Measurements from ENCODE around the gene EFR3B.

The EFR3B gene

DNA sequence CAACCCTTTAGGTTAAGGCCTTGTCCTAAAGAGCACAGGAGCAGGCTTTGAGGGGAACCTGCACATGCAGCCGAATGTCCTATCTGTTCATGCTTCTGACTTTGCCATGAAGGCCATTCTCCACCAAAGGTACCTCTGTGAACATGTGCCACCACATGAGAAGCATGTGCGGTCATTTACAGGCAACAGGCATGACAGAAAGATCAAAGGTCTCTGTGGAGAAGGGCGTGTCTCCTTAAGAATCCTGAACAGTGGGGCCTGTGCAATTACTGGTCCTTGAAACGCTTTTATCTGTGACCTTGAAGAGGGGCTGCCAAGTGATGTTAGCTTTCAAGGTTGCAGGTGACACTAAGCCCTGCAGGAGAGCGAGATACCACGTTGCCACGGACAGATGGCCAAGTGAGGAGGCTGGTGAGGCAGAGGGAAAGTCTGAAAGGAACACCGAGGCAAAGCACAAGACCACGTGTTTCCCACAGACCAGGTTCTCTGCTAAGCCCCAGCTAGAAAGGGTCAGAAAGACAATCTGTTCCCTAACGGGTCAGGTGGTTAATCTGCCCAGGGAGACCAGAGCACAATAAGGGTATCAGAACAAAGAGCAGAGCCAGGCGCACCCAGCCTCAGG, 146.0 kb downstream of the EFR3B start:
- no peak for DNase-seq (ENCODE audit: low spot score)

DNA sequence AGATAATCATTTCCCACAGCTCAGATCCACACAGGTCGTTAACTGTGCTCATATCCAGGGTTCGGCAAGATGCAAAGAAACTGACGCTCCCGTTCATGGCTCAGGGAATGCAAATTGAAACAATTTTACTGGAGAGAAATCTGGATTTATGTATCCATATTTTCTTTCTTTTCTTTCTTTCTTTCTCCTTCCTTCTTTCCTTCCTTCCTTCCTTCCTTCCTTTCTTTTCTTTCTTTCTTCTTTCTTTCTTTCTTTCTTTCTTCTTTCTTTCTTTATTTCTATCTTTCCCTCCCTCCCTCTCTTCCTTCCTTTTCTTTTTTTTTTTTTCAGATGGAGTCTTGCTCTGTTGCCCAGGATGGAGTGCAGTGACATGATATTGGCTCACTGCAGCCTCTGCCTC, 146.5 kb downstream of the EFR3B start:
- no peak for DNase-seq (ENCODE audit: low spot score)

DNA sequence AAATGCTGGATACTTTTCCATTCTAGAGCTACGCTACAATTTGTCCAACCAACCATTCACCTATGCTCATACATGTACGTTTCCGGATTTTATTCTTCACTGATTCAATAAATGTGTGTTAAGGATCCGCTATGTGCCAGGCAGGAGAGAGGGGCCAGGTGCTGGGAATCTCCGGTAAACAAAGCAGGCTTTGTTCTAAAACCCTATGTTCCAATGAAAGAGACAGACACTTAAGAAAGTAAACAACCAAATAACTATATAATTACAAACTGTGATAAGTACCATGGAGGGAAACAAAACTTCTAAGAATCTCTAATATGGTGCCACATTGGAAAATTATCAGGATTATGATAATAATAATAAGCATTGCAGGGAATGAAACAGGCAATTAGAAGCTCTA, 148.7 kb downstream of the EFR3B start:
- no peak for DNase-seq (ENCODE audit: low spot score)

DNA sequence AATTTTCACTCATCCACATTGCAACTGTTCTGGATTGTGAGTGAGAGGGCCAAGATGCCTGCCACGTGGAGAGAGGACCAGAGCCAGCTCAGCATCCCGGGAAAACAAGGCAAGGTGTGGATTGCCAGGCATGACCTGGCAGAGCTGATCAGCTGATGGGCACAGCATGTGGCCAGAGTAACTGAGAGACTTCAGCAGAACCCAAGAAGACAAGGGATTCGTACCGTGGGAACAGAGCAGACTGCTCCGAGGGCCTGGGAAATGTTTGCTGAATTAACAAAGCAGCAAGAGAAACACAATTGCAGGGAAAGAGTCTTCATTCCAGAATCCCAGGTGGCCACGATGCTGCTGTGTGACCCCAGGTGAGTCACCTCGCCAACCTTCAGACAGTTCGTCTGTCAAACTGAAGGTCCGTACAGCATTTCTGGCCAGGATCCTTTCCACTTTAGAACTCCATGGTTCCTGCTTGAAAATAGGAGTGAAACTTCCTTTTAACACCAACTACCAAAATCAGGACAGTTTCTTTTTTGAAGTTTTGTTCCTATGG, 152.8 kb downstream of the EFR3B start:
- DNase-seq (ENCODE audit: low spot score): no peak

DNA sequence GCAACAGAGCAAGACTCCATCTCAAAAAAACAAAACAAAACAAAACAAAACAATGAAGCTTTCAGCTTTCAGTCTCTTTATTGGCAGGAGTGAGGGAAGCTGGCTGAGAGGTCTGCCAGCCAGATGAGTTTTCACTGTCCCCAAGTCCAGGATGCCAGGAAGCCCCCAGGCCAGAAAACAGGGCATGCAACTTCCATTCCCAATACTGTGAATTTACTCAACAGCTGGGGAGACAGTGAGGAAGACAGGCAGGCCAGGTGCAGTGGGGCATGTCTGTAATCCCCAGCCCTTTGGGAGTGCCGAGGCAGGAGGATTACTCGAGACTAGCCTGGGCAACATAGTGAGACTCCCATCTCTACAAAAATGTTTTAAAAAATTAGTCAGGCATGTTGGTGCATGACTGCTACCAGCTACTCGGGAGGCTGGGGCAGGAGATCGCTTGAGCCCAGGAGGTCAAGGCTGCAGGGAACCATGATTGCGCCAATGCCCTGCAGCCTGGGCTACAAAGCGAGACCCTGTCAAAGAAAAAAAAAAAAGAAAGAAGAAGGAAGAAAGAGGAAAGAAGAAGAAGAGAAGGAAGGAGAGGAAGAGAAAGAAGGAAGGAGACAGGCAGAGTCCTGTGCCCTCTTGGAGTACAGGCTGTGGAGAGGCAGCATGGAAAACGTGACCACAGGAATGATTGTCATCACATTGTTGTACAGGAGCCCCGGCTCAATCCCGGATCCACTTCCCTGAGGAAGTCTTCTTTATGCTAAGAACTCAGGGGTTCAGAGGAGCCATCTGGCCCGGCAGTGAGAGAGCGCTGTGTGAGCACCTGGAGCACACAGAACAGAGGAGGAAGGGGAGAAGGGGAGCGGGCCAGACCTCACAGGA, 155.7 kb downstream of the EFR3B start:
- DNase-seq (ENCODE audit: low spot score): no peak

DNA sequence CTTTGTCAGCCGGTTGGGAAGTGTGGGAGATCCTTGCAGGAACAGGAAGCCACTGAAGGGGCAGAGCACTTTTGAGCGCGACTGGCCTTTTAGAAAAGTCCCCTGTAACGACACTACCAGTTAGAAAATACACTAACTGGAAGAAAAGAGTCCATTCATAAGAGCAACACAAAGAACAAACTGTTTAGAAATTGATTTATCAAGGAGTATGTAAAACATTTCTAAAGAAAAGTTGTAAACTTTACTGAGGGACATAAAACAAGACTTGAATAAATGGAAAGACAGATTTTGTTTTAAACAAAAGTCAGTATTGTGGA, 156.3 kb downstream of the EFR3B start:
- DNase-seq (ENCODE audit: low spot score): no peak

DNA sequence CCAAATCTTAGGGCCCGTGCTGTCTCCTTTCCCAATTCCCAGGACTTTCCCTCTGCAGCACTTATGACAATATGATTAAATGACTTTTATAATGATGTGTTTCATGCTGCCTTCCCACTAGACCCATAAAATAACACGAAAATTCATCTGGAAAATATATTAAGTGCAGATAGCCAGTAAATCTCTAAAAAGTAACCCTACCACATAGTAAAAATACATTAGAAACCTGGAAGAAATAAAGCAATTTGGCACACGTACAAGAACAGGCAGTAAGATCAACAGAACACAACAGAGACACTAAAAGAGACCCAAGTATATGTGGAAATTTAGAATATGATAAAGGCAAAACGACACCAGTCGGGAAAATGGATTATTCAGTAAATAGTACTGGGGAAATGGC, 156.7 kb downstream of the EFR3B start:
- no peak for DNase-seq (ENCODE audit: low spot score)

DNA sequence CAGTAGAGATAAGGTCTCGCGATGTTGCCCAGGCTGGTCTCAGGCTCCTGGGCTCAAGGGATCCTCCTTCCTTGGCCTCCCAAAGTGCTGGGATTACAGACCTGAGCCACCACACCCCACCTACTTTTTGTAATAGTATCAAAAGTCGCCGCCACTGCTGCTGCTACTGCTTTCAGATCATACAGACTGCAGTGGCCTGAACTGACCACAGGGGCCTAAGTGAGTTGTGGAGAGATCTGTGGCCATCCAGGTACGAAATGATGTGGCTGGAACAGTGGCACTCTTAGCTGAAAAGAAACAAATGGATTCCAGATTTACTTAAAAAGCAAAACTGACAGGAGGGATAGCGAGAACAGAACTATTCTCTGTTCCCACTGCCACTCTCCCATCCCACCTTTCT, 159.4 kb downstream of the EFR3B start:
- DNase-seq (ENCODE audit: low spot score): no peak

DNA sequence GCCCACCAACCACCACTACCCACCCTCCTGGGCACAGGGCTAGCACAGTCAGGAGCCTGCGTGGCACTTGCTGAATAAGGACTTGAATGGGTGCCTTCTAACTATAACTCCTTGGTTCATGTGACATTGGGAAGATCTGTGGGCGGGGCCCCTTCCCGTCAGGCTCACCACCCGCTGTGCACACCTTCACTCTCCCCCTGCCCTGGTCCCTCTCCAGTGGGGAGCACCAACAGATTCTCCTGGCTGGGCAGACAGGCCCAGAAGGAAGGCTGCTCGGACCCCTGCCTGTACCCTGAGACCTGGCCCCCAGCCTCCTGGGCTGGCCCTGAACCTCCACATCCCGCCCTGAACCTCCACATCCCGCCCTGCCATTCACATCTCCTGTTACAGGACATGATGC, 159.9 kb downstream of the EFR3B start:
- no peak for DNase-seq (ENCODE audit: low spot score)

DNA sequence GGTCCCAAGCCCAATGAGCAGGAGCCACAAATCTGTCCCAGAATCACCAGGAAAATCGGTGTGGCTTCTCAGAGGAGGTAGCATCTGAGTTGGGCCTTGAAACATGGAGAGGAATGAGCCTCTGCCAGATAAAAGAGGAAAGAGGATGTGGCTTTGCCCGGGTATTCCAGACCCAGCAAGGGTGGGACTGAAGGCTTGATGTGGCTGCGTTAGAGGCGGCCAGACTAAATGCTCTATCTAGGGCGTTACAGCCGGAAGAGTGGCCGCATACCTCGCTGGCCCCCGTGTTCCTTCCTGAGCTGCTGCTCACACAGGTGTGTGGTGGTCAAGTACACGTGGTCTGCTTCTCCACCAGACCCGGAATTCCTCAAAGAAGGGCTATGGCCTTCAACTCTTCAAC, 160.4 kb downstream of the EFR3B start:
- no peak for DNase-seq (ENCODE audit: low spot score)

DNA sequence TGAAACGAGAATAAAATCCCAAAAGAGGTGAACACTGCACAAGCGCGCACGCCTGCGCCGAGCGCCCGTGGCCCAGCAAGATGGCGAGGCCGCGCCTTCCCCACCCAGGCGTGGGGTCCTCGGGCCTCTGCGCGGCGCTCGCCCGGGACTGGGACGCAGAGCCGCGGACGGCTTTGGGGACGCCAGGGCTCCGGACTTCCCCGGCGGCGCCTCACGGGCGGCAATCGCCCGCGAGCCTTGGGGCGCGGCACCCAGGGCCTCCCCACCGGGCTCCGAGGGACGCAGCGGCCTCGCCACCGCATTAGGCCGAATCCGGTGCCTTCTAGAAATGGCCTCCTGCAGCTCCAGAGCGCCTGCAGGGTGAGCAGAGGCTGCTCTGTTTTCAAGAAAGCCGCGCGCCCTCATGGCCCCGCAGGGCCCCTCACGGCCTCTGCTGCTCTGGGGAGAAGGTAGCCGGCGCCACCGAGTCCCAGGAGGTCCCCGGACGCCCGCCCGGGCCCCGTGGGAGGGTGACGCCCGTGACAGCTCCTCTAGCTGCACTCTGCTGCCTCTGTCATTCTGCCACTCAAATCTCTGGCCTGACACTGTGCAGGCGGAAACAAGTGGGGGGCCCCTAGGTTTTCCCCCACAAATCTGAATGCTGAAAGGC, 162.4 kb downstream of the EFR3B start:
- DNase-seq (ENCODE audit: low spot score): peak; percentile 60

DNA sequence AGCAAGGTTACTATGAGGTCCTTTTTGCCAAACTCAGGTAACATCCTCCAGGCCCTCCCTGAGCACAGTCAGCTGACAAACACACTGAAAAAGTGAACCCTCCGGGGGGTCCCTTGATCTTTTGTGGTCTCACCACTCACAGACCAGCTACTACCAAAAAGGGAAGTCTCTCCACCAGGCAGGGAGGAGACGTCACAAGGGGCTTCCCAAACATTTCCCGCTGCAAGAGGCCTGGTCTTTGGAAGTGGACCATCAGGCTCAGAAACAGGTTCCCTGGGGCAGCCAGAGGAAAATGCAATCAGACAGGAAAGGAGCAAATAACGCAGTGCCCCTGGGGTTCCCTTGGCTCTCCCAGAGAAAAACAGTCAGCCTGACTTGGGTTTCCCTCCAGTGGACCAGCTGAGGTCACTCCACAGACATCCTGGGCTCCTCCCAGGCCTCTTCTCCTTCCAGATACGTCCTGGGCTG, 165.2 kb downstream of the EFR3B start:
- DNase-seq (ENCODE audit: low spot score): no peak
